CD4-positive, alpha-beta T cell treated with Interleukin-4 for 4 hours (primary cell): ENCODE results near the gene EMC8.
"Not testable (repeated sequence)": the region's sequence is repeated elsewhere in the genome, so short reads cannot be mapped to it uniquely, and the experiment has no call there.

Experiments used
- DNase-seq: peaks from one replicate; pipeline ENCODE4 v3.0.0-alpha.2; 2020

Gene EMC8

DNA sequence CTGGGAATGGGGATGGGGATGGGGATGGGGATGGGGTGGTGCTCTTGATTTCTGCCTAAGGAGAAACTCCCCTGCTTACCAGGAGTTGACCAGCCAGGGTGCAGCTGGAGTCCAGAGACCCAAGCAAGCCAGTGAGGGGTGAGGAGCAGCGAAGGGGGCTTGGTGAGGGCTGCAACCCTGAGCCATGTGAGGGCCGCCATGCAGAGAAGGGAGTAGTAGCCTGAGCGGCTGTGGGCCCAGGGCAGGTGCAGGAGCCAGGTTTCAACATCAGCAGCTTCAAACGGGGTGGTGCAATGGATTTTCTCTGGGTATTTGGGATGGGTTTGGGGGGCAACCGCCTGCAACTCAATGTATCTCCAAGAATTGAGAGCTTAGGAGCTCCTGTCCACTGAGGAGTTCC, 35.4 kb upstream of the EMC8 start:
- DNase-seq = no peak

DNA sequence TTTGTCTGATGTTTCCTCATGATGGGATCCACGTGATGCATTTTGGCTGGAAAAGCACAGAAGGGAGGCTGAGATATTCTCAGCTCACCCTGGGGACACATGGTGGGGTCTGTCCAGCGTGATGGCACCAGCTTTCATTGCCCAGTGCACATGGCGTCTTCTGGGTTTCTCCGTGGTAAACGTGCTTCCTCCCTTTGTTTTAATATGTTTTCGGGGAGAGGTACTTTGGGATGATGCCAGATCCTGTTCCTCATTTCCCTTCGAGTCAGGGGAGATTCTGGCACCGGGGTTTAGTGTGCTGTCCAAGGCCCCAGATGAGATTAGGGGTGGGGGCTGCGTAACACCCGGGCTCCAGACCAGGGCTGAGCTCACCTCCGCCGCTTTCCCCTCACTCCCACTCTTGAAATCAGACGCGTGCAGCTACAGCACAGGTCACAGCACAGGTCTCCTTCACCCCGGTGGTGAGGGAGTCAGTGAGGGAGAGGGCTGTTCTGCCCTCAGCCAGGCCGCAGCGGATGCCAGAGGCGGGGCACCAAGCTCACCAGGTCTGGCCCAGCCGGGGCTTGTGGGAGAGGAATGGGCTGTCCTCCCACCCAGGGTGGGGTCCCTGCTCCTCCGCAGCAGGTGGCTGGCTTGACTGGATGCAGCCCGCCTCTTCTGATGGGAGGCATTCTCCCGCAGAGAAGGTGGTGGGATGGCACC, 34.0 kb upstream of the EMC8 start:
- no peak for DNase-seq

DNA sequence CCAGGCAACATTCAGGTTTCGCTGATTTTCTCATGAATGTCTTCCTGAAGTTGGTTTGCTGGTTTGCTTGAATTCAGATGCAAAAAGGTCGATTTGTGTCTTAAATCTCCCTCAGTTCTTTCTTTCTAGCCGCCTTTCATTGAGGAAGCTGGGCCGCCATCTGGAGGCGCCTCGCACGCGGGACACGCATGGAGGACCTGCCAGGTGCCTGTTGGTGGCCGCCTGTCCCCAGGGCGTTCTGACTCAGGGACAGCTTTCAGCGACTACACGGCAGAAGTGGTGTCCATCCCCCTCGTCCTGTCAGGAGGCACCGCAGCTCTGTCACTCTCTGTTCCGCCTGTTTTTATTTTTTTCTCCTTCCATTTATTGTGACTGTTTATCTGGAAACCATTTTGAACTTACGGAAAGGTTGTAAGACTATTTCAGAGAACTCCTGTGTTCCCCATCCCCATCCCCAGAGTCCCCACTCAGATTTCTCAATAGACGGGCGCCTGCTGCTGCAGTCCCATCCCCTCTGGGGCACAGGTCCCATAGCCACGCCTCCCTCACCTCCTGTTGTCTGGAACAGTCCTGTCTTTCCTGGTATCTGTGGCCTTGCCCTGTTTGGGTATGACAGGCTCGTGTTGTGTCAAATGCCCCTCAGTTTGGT, 33.4 kb upstream of the EMC8 start:
- no peak for DNase-seq

- no peak for DNase-seq
These were observed 31.5 kb upstream of the EMC8 start for GRCh38 chr16:85830821-85831220.

- no peak for DNase-seq
These were observed 30.6 kb upstream of the EMC8 start for GRCh38 chr16:85829751-85830445.

DNA sequence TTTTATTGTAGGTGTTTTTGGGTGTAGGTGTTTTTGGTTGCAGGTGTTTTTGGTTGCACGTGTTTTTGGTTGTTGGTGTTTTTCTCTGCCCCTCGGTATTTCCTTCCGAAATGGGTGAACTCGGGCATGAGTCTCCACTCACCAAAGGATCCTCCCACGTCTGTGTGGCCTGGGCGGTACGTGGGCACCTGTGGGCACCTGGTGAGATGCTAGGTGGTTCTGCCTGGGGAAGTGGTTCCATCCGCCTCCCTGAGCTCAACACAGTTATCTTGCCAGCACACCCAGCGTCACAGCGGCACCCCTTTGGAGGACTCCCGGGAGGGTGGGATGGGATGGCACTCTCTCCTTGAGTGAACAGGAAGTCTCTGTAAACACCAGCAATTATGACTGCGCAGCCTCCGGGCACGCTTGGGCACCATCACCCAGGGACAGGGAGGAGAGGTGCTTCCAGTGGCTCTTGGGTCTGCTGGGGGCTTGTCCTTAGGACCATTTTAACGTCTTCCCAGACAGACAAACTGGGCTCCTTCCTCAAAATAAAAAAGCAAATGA, 29.9 kb upstream of the EMC8 start:
- no peak for DNase-seq

GRCh38 chr16:85828166-85828565, 28.8 kb upstream of the EMC8 start:
- DNase-seq = no peak

- DNase-seq = no peak
These were observed 27.4 kb upstream of the EMC8 start for GRCh38 chr16:85826686-85827247.

DNA sequence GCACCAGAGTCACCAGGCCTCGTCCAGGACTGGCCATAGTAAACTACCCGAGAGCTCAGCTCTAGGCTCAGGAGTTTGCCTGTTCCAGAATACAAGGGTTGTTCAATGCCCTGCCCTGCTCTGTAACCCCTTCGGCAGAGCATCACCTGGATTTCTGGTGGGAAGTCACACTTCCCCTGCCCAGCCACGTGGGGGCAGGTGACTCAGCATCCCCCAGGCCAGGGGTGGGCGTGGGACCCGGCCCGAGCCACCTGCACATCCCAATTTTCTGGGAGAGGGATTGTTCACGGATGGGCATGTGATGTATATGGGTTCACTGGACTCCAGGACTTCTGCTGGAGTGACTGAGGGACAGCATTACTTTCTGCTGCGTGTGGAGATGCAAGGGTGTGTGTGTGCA, 26.0 kb upstream of the EMC8 start:
- no peak for DNase-seq

GRCh38 chr16:85824161-85825135, 25.1 kb upstream of the EMC8 start:
- DNase-seq = no peak

GRCh38 chr16:85823328-85823920, 24.1 kb upstream of the EMC8 start:
- no peak for DNase-seq

DNA sequence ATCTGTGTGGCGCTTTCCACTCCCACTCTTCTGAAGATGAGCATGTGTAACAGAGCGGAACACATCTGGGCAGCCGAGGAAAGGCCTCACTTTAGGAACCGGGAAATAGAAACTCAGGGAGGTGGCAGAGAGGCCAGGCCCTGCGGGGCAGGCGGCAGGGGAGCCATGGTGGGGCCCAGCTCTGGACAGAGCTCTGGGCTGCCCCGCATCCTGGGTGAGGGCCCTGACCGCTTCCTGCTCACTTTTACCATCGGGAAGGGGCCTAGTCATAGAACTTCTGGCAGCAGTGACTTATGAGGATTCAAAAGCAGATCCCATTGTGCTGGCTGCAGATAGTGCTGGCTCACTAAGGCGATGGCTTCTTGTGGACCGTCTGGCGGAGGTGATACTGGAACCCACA, 22.8 kb upstream of the EMC8 start:
- no peak for DNase-seq

- DNase-seq = peak; percentile 66
These were observed 22.2 kb upstream of the EMC8 start for GRCh38 chr16:85821390-85822135.

DNA sequence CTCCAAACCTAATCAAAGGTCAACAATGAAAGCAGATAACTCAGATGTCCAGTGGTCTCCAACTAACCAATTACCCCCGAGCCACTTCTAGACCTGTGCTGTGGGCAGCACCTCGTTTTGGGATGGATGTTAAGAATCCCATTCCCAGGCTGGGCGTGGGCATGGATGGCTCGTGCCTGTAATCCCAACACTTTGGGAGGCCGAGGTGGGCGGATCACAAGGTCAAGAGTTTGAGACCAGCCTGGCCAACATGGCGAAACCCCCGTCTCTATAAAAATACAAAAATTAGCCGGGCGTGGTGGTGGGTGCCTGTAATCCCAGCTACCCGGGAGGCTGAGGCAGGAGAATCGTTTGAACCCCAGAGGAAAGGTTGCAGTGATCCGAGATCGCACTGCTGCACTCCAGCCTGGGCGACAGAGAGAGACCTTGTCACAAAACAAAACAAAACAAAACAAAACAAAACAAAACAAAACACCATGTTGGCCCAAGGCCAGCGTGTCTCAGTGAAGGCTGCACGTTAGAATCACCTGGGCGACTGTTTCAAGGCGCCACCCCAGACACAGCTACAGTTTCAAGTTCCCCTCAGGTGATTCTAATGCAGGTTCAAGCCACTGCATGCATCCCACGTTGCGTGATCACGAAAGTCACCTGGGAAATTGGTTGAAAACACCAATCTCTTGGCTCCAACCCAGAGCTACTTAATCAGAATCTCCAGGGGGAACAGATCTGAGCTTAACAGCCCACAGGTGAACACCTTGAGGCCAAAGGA, 21.4 kb upstream of the EMC8 start:
- no peak for DNase-seq

DNA sequence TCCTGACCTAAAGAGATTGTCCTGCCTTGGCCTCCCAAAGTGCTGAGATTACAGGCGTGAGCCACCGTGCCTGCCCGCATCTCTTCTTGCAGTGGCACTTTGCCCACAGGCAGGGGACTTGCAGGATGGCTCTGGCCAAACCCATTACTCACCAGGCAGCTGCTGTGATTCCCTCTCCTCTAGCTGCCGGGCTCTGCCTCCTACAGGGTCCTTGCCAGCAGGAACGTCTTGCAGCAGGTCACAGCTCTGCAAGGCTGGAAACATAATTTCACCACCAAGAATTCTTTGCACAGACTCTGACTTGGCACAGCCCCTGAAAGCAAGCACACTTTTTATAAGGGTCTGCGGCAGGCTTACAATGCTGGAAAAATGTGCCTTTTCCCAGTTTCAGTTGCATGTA, 20.4 kb upstream of the EMC8 start:
- no peak for DNase-seq

GRCh38 chr16:85819245-85819644, 19.9 kb upstream of the EMC8 start:
- DNase-seq = peak; percentile 77

GRCh38 chr16:85817195-85817594, 17.9 kb upstream of the EMC8 start:
- not testable (repeated sequence) for DNase-seq

GRCh38 chr16:85816159-85816558, 16.8 kb upstream of the EMC8 start:
- DNase-seq = no peak

- DNase-seq = no peak
These were observed 13.7 kb upstream of the EMC8 start for GRCh38 chr16:85812811-85813700.
